OCI-LY7 (cell line): ENCODE results near the gene RTKN.

Source experiments
- CTCF ChIP-seq: fragments of 200-600 bp; sonication (generic); conservative IDR thresholded peaks from 2 replicates; pipeline ENCODE4 v1.5.1; 2014; ENCODE audit warnings: mild to moderate bottlenecking, antibody characterized with exemption, low read length, moderate library complexity, mixed read lengths
- EZH2phosphoT487 ChIP-seq: fragments of 200-600 bp; sonication (generic); IDR thresholded peaks from 2 replicates; pipeline ENCODE4 v1.6.1; 2018; ENCODE audit warnings: low read depth, borderline replicate concordance, mild to moderate bottlenecking, mixed run types, antibody characterized with exemption, low read length, moderate library complexity, mixed read lengths

GRCh38 chr2:74461187-74462053 is 19.7 kb upstream of the RTKN start:
- TF ChIP-seq CTCF (peak; percentile 67), EZH2phosphoT487 (no peak)
